NCI-H128 (cell line): Measurements from ENCODE around the gene EPHA3.

ENCODE experiments used
- DNase-seq: peaks from one replicate; lab custom pipeline; 2025; ENCODE audit not compliant: unreplicated experiment; lab: John Stamatoyannopoulos, UW

Gene EPHA3

DNA sequence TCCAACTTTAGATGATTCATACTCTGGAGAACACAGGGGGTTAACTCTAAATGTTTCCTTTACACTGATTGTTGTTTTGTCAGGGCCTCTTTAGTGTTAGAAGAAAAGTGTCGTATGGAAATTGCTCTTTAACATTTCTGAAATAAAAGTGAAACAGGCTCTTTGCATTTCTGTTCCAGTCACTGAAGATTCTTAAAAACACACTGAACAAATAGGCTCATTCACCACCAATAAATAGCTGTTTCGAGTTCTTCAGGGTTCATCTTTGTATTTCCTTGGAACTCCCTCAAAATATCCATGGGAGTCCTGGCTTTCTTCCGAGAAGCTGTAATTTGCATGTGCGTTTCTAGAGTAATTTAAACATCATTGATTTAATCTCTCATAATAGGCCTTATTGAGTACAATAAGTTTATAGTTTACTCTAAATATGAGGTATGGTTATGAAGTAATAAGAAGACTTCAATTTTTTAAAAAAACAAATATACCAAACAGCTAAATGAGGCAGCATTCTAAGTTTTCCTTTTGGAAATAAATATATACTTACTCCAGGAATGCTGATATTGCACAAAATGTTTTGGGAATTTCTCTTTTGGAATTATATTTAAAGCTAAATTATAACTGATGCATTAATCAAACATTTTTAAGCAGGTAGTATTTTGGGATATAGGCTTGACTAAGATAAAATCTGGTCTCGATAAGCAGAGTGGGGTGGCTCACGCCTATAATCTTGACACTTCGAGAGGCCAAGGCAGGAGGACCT is 327.4 kb downstream of the EPHA3 start:
- no peak for DNase-seq

DNA sequence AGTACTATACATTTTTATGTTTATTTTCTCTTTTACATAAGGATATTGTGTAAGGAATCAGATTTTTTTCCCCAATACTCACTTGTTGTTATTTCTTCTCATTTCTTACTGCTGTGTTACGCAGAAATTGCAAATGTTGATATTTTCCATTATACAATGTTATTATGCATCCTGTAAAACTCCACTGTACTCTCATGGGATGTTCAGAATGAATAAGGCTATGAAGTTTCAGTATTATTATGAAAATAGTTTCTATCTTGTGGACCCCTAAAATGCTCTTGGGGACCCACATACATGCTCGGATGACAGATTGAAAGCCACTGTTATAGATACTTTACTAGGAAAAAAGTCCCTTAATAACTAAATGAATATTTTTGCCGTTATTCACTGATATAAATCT is 329.4 kb downstream of the EPHA3 start:
- DNase-seq = no peak

DNA sequence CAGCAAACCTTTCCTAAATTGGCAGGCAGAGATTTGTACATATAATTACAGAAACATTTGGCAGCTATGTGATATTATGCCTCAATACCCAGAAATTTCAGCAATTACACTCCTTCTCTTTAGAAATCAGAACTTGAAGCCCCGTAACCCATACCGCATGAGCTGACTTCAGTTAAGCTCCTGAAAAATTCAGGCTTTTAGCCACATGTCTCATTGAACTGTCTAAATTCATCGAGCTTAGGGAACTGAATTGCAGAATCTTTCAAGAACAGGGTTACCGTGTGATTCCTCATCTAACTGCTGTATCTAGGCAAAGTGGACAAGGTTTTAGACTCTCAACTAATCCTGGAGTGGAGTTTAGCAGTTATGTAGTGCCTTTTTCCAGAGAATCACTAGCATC is 333.0 kb downstream of the EPHA3 start:
- no peak for DNase-seq

DNA sequence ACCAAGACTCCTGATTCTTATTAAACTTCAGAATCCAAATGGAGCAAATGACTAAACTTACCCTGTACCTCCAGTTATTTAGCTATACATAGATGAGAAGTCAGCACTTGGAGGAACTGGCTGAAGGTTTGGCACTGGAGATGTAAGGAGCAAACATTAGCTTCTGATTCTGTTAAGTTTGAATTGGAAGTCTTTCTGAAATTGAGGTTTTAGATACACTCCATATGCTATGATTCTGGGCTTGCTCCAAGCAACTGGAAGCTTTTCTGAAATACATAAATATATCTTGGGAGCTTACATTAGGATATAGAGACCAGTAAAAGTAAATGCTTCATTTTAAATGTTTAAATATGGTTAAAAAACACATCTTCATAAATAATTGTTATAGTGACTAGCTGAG is 333.7 kb downstream of the EPHA3 start:
- DNase-seq = no peak

DNA sequence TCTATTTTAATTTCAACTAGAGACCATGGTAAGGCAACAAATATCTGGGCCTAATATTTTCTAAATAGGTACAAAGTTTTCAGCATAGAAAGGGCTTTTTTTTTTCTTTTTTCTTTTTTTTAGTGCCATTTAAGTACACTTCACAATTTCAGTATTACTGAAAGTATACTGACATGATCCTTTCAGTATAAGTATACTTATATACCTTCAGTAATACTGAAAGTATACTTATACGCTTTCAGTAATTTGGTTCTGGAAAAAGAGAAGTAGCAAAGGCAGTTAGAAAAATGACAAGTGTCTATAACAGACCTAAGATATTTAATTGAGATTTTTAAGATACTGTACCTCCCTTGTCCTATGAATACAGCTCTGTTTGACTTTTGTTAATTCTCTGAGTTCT is 339.2 kb downstream of the EPHA3 start:
- DNase-seq = no peak

DNA sequence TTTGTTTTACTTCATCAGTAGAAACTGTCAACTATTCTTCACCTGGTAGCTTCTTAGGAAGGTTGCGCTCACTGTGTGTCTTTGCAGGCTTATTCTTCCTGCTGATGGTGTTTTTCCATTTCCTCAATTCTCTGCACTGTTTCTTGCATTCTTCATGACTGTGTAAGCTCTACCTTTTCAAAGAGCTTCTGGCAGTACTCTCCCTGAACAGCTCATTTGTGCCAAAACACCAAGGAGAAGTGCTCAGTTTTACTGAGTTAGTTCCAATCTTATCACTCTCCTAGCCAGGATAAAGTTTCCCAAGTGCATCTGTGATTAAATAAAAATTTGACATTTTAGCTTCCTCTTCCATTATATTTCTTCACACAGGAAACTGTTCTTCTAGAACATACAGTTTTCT is 339.8 kb downstream of the EPHA3 start:
- DNase-seq = no peak

DNA sequence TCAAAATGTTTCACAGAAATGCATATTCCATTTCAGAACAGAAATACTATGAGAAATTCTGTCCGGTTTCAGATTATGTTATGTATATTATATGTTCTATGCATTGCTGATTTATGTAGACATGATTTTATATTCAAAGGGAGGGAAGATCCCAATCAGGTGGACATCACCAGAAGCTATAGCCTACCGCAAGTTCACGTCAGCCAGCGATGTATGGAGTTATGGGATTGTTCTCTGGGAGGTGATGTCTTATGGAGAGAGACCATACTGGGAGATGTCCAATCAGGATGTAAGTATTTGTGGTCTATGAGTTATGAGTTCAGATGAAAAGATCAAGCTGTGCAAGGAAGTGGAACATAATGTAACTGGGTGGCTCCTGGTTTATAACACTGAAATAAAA is 341.7 kb downstream of the EPHA3 start:
- no peak for DNase-seq

DNA sequence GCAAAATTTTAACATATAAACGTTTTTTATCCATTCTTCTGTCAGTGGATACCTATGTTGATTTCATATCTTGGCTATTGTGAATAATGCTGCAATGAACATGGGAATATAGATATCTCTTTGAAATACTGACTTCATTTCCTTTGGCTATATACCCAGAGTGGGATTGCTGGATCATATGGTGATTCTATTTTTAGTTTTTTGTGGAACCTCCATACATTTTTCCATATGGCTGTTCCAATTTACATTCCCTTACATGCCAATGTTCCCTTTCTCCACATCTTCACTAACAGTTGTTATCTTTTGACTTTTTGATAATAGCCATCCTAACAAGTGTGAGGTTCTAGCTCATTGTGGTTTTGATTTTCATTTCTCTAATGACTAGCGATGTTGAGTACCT is 344.6 kb downstream of the EPHA3 start:
- no peak for DNase-seq

DNA sequence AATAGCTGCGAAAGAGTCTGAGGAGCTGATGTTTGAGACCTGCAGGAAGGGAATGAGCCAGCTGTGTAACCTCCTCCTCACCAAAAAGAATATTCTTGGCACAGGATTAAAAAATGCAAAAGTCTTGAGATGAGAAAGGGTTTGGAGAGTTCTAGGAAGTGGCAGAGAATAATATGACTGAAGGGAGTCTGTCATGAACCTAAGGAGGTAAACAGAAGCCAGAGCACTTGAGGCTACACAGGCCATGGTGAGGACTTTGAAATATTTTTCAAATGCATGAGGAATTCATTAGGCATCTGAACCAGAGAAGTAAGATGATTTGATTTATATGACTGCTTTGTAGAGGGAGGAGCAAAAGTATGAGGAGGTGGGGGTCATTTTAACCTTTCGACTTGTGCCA is 347.8 kb downstream of the EPHA3 start:
- DNase-seq = no peak

DNA sequence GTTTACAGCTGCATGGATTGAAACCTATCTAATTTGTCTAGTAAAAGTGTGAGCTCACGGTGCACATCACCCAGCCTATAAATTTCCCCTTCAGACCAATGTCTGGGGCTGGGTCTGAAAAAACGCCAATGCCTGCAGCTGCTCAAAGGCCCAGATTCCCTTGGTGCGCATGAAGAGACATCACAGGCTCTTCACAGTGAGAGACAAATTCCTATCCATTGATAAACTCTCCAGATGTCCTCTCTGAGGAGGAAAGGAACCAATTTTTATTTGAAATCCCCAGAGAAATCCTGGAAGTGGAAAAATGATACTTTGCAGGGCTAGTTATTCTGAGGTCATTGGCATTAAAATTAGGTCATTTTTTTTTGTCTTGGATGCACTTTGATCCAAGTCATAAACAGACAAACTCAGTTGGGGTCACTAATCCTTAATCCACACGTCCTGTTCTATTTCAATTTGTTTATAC is 360.5 kb downstream of the EPHA3 start:
- DNase-seq = no peak

DNA sequence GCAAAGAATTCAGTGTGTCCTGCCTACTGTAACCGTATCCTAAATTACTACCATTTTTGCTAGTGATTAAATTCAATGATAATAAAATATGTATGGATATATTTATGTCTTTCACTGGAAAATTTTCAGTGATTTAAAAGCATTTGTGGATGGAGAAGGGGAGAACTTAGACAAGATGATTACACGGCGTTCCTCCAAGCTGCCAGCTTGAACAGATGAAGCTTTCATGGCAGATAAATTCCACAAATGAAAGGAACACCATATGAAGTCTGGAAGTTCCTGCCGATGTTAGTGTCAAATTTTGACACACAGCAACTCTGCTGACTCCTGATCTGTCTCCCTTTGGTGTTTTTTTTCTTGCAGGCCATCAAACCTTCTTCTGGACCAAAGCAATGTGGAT is 364.7 kb downstream of the EPHA3 start:
- DNase-seq = no peak

DNA sequence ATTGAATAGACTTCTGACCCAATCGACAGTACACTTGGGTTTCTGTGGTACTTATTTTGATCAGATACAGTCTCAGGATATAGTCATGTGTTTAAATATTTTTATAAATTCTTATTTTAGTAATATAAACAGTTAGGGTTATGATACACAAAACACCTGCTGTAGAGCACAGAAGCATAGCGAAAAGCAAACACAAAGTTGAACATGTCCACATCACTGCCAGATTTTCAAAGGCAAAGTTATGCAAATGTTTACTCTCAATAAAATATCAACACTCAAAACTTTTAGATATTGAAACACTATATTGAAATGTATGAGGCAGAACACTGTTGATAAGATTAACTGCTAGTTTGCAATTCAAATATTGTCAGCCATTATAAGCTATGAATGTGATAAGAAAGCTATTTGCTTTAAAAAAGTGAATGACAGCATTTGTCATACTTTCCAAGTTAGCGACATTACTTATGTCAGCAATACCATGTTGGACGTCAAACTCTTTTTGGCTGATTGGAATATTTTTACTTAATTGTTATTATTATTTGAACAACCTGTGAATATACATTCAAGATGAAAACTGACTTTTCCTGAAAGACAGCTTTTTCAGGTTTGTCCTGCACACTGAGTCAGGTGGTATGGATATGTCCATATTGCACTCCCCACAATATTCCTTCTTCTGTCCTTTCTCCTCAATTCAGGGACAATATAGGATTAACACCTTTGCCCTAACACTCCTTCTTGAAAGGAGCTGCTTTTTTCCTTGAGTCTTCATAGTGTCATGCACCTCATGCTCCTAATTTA is 367.1 kb downstream of the EPHA3 start:
- DNase-seq = no peak

DNA sequence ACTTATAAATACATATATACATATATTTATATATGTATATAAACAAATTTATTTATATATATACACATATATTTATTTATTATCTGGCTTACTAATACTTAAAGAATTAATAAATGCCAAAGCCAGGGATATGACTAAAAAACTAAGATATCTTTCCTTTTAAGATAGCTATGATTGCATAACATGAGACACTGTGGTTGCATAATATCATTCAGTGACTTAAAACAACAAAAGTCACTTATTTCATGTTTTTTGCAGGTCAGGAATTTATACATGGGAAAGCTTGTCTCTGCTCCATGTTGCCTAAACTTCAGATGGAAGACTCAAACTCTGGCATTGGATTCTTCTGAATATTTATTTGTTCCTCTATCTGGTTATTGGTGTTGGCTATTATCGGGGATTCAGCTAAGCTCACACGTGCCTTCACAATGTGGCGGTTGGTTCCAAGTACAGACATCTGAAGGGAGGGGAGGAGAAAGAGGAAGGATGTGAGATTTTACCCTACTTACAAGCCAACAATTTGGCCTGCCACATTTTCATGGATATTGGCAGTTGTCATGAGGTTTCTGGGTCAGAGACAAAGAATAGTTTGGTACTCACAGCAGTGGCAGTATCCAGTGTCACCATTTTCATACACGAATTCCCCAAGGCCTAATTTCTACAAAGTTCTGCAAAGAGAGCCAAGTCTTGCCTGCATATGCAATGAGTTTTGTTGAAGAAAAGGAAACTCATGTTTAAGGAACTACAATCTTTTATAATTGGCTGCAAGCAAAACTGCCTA is 381.6 kb downstream of the EPHA3 start:
- DNase-seq = no peak

DNA sequence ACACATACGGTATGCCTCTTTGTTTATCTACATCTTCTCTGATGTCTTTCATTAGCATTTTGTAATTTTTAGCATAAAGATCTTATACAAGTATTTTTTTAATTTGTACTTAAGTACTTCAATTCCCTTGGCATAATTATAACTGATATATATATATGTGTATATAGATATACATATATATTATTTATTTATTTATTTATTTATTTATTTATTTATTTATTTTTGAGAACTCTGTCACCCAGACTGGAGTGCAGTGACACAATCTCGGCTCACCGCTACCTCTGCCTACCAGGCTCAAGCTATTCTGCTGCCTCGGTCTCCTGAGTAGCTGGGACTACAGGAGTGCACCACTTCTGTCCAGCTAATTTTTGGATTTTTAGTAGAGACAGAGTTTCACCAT is 382.7 kb downstream of the EPHA3 start:
- no peak for DNase-seq

DNA sequence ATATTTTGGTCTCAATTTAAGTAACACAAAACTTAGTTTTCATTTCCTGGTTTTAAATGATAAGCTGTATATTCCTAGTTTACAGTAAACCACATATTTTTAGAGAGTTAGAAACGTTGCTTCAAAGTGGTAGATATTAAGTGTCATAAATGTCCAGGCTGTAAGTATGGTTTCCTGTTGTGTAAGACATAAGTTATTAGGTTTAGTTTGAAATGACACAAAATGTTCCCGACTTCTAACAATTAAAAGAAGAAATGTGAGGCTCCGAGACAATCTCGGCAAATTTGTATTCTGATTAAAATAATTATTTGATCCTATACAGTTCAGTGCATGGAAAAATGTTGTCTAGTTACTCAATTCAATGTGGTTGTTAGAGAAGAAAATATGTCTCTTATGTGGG is 387.3 kb downstream of the EPHA3 start:
- DNase-seq = no peak

DNA sequence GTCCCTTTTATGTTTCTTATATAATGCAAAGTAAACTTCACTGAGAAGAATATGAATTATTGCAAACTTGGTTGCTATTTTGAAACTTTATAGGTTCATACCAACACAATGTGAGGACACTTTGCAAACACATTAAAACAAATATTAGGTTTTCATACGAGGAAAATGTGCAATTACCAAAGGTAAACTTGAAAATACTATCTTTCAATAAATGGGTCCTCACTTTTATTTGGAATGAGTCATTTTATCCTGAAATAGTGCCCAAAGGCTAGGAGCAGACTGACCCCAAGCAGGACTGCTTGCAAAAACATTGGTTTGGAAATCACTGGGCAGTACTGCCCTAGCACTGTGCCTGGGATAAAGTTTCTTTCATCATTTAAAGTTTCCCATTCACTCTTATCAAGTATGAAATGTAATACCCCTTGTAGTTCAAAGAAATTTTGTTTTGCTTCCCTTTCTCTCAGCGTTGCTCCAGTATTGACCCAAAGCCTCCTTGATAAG is 396.5 kb downstream of the EPHA3 start:
- DNase-seq = no peak

DNA sequence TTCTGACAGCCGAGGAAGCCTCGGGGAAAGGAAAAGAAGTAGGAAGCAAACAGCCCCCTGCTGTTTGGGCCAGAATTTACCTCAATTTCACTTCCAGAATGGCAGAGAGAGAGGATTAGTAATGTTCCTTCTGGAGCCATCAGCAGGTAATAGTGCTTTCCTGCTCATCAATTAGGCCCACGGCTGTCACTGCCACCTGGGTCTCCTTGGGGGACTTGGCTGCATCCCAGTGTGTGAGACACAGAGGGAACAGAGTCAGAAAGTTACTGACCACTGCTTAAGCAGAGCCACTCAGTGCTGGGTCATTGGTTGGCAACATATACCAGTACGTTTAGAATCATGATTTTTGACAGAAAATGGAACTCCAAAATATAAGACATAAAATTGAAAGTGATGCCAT is 397.0 kb downstream of the EPHA3 start:
- no peak for DNase-seq

DNA sequence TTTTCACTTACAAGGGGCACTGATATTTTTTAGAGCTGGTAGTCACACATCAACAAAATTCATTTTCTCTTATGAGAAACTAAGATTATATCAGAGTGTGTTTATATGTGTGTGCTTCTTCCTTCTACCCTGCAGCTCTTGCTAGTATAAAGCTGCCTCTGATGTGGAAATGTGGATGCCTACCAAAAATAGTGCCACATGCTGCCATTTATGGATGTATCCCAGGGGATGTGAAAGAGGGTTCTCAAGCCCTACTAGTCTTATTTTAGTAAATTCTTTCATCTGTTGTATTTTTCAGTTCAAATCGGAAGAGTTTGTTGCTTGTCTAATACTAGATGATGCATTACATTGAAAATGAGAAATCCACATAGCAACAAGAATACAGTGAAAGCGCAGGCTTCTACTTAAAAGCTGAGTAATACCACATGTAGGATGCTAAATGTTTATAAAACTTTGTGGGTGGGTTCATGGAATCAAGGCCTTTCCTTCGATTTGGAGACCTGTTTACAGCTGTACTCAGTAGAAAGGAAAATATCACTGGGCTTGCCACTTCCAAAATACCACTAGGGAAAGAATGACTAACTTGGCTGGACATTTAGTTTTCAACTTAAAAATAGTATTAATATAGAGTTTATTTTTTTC is 399.2 kb downstream of the EPHA3 start:
- DNase-seq = no peak

DNA sequence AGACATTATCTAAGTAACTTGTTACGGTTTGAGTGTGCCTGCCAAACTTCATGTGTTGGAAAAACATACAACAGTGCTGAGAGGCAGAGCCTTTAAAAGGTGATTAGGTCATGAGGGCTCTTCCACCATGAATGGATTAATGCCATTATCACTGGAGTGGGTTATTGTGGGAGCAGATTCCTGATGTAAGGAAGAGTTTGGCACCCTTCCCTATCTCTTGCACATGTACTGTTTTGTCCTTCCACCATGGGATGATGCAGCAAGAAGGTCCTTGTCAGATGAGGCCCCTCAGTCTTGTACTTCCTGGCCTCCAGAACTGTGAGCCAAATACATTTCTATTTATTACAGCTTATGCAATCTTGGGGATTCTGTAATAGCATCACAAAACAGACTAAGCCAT is 413.9 kb downstream of the EPHA3 start:
- no peak for DNase-seq

DNA sequence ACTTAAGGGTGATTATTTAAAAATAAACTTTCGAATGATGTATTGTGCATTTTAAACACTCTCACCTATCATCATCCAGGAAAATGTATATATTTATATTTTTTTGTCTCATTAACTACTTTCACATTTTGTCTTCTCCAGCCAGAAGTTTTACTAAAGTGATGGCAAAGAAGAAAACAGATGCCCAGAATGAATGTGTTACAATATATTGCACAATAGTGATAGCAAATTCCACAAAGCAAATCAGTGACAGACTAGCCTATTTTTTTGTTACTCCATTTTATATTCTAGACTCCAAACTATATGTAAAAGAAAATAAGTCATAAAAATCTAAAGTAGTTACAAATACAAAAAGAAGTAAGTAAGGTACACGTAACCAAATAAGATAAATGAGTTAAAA is 414.7 kb downstream of the EPHA3 start:
- no peak for DNase-seq

DNA sequence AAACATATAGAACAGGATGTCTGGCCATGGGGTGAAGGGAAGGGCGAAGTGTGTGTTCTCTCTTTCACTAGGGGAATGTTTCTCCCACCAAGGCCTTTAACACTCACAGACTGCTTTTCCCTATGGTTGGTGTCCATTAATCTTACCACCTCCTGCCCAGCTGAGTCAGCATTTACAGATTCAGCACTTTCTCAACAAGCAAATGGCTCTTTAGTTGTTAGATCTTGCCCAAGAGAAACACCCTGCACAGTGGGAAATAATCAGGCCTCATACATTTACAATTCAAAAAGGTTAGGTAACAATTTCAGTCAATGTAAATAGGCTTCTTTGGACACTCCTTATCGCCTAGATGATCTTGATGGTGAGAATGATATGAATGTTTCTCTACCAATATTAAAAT is 418.2 kb downstream of the EPHA3 start:
- no peak for DNase-seq
